GM18505 (cell line): Measurements from ENCODE around the gene PUS7.
"Not testable (repeated sequence)": the region's sequence is repeated elsewhere in the genome, so short reads cannot be mapped to it uniquely, and the experiment has no call there.

ENCODE experiments used
- ATAC-seq: cut with Tn5 transposase; IDR thresholded peaks from one replicate; pipeline ENCODE4 v1.9.1; 2021; ENCODE audit not compliant: unreplicated experiment
- POLR2A ChIP-seq: IDR thresholded peaks from 4 replicates; pipeline ENCODE4 v1.6.1; 2011; ENCODE audit warnings: borderline replicate concordance; ENCODE audit not compliant: insufficient read depth, insufficient read length; ENCODE audit errors: extremely low read depth

PUS7 gene

GRCh38 chr7:105480931-105481330 lies 41.1 kb downstream of the PUS7 start:
- TF ChIP-seq POLR2A = no peak
- no peak for ATAC-seq

DNA sequence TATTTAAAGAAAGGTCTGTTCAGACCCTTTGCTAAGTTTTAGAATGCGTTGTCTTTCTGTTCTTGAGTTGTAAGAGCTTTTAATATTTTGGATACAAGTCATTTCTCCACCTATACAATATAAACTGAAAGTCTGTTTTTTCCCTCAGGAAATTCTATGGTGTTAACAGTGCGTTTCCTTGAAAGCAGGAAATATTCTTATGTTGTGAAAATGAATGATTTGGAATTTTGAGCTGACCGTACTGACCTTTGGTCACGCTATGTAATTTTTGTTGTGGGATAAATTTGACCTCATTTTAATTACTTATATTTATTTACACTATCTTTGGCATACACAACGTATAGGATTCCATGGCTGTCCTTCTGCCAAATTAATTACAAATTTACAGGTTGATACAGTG lies 43.5 kb downstream of the PUS7 start:
- no peak for ATAC-seq
- TF ChIP-seq POLR2A = no peak

- no peak for TF ChIP-seq POLR2A
- ATAC-seq = no peak
Observed at GRCh38 chr7:105477908-105478307, 44.2 kb downstream of the PUS7 start.

DNA sequence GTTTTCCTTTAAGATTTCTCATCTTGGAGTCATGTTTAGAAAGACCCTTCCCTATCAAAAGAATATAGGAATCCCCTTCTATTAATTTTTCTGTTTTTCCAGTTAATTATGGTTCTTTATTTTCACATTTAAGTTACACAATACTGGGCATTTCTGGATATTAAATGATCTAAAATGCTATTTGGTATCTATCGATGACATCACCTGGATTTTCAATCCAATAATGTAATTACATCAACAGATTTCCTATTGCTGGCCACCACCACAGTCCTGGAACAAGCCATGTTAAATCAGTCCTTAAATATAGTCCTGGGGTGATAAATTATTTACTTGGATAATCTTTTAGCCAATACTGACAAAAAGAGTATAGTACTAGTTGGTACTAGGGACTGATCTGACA lies 48.0 kb downstream of the PUS7 start:
- TF ChIP-seq POLR2A = no peak
- no peak for ATAC-seq

DNA sequence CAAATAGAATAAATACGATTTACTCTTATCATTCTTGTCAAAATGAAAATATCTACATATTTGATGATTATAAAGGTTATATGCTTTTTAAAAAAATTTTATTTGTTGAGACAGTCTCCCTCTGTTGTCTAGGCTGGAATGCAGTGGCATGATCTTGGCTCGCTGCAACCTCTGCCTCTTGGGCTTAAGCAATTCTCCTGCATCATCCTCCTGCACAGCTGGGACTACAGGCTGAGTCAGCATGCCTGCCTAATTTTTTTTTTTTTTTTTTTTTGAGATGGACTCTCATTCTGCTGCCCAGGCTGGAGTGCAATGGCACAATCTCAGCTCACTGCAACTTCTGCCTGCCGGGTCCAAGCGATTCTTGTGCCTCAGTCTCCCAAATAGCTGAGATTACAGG lies 48.9 kb downstream of the PUS7 start:
- ATAC-seq = no peak
- no peak for TF ChIP-seq POLR2A

- no peak for ATAC-seq
- no peak for TF ChIP-seq POLR2A
Observed at GRCh38 chr7:105470846-105471245, 51.2 kb downstream of the PUS7 start.

- TF ChIP-seq POLR2A = no peak
- ATAC-seq = no peak
Observed at GRCh38 chr7:105470090-105470489, 52.0 kb downstream of the PUS7 start.

DNA sequence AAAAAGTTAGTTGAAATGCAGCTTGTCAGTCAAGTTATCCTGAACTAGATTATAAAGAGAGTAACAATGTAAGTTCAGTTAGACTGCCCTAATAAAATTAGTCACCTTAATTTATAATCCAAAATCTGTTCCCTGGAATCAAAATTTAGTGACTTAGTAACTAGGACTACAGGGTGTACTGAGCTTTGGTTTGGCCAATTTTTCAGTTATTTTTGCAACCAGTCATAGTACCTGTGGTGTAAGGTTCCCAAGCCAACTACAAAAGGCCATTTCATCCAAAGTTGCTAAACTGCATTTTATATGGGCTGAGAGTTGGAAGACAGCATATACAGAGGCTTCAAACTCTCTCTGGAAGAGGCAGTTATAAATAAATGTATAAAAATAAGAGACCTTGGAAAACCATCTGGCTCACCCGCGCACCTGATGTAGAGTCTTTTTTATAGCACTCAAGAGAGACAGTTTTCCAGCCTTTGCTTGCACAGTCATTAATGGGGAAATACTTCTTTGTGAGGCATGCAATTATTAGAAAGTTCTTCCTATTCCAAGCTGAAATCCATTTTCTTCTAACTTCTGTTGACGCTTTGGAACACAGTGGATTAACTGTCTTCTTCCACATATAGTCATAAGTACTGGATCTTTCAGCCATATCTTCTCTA lies 59.2 kb downstream of the PUS7 start:
- no peak for ATAC-seq
- no peak for TF ChIP-seq POLR2A

DNA sequence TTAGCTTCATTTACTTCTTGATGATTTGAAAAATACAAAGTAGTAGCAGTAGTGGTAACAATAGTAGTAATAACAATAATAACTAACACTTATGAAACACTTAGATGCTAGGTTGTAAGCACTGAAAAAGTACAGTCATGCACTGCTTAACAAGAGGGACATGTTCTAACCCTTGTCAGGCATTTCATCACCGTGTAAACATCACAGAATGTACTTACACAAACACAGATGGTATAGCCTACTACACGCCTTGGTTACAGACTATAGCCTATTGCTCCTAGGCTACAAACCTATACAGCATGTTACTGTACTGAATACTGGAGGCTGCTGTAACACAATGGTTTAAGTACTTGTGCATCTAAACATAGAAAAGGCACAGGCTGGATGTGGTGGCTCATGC lies 60.6 kb downstream of the PUS7 start:
- no peak for ATAC-seq
- no peak for TF ChIP-seq POLR2A

GRCh38 chr7:105457619-105458225 lies 64.3 kb downstream of the PUS7 start:
- no peak for TF ChIP-seq POLR2A
- no peak for ATAC-seq

GRCh38 chr7:105454921-105455320 lies 67.2 kb downstream of the PUS7 start:
- TF ChIP-seq POLR2A = no peak
- ATAC-seq = no peak

GRCh38 chr7:105454095-105454747 lies 67.8 kb downstream of the PUS7 start:
- ATAC-seq = no peak
- TF ChIP-seq POLR2A = no peak

GRCh38 chr7:105452085-105452484 lies 70.0 kb downstream of the PUS7 start:
- no peak for ATAC-seq
- no peak for TF ChIP-seq POLR2A

DNA sequence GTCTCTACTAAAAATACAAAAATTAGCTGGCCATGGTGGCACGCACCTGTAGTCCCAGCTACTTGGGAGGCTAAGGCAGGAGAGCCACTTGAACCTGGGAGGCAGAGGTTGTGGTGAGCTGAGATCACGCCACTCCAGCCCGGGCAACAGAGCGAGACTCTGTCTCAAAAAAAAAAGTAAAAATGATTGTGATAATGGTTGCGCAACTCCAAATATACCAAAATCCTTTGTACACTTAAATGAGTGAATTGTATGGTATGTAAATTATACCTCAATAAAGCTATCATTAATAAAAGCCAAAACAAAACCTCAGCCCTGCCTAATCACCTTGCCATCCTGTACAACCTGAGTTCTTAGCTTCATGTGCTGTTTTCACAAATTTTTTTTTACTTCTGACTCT lies 71.2 kb downstream of the PUS7 start:
- not testable (repeated sequence) for ATAC-seq

GRCh38 chr7:105450177-105450861 lies 71.8 kb downstream of the PUS7 start:
- TF ChIP-seq POLR2A = no peak
- ATAC-seq = no peak

DNA sequence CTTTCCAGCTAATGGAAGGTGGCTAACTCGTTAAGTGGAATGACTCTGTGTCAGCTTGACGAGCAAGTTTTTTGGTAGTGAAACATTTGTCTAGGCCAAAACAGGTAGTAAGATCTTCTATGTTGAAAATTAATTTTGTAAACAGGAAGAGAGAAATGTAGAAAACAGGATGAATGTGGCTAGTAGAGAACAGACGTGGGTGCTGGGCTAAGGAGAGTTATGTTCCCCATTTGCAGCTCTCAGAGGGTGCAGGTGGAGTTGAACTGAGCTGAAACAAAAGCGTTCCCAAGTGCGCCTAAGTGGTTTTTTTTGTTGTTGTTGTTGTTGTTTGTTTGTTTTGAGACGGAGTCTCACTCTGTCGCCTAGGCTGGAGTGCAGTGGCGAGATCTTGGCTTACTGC lies 73.9 kb downstream of the PUS7 start:
- TF ChIP-seq POLR2A = no peak
- no peak for ATAC-seq
